Forelimb muscle (tissue), 1 donor: ENCODE results near the gene LGALS7B. TPM values are rescaled to one million over a fixed set of nuclear protein-coding genes. Genes with fewer than 3 reads are reported as not detected.

Experiments used
- polyA plus RNA-seq: library from polyadenylated mRNA; unstranded; fragments of 120-200 nt; gene quantifications from one replicate; pipeline ENCODE4 v1.2.1, GENCODE V29; 2013; ENCODE audit not compliant: insufficient read length

The LGALS7B gene
- polyA plus RNA-seq, 1 donor = not detected

Other genes with a start within 250 kb of the LGALS7B start
- 13.6 TPM for gene MAP4K1, start 171.2 kb upstream of the LGALS7B start, polyA plus RNA-seq
- gene EIF3K, start 170.0 kb upstream of the LGALS7B start, polyA plus RNA-seq = 363 TPM
- 177 TPM for gene ACTN4, start 141.6 kb upstream of the LGALS7B start, polyA plus RNA-seq
- gene CAPN12, start 44.7 kb upstream of the LGALS7B start, polyA plus RNA-seq = 0.92 TPM
- gene LGALS7, start 15.7 kb upstream of the LGALS7B start, polyA plus RNA-seq = 0.42 TPM
- gene LGALS4, start 23.7 kb downstream of the LGALS7B start, polyA plus RNA-seq = 0.99 TPM
- 118 TPM for gene ECH1, start 42.6 kb downstream of the LGALS7B start, polyA plus RNA-seq
- 226 TPM for gene HNRNPL, start 60.8 kb downstream of the LGALS7B start, polyA plus RNA-seq
- gene RINL, start 89.1 kb downstream of the LGALS7B start, polyA plus RNA-seq = 9.6 TPM
- gene SIRT2, start 110.4 kb downstream of the LGALS7B start, polyA plus RNA-seq = 104 TPM
- 9.6 TPM for gene NFKBIB, start 110.8 kb downstream of the LGALS7B start, polyA plus RNA-seq
- 5.9 TPM for gene CCER2, start 123.0 kb downstream of the LGALS7B start, polyA plus RNA-seq
- 24.1 TPM for gene SARS2, start 141.6 kb downstream of the LGALS7B start, polyA plus RNA-seq
- gene MRPS12, start 141.7 kb downstream of the LGALS7B start, polyA plus RNA-seq = 18.5 TPM
- gene FBXO17, start 186.5 kb downstream of the LGALS7B start, polyA plus RNA-seq = 30.9 TPM
- 2.2 TPM for gene FBXO27, start 243.3 kb downstream of the LGALS7B start, polyA plus RNA-seq